ENCODE results near the gene MMP10.

Gene MMP10

DNA sequence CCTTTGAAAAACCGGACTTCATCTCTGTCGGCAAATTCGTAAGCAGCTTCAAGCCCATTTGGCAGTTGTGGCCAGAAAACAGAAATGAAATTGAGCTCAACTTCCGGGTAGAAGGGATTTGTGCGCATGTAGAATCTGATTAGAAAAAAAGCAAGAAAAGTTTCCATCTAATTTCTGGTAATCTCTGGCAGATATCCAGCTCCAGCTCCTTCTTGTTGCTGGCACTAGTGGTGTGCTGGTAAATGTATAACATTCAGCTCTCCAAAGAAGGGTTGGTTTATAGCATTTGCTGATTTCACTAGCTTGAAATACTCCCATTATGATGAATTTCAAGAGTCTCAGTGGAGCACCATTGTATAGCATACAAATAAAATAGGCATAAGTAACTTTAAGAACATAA is 12.2 kb upstream of the MMP10 start:
- no peaks in the 10 kb centered on the region for H4K20me1 ChIP-seq
- H3K36me3 ChIP-seq: no peaks in the 10 kb centered on the region
- no peaks in the 10 kb centered on the region for H3K9me3 ChIP-seq (replicated peaks in 1 of 11)
- H3K27ac ChIP-seq: peak overlapping the region in 1 of 11 experiments; percentile 25; a peak in 1 of 22 replicates
- H3K4me1 ChIP-seq: peaks cover 0 to 55% (median 0%) of the 10 kb centered on the region in 10 experiments; a peak in 4 of 20 replicates
- H3K4me2 ChIP-seq: peak overlapping the region in 2 of 11 experiments; percentile 40 to 47; a peak in 2 of 22 replicates
- H3K27me3 ChIP-seq: no peaks in the 10 kb centered on the region
- no peak overlapping the region for H3K9ac ChIP-seq
- H3K4me3 ChIP-seq: no peak overlapping the region
- TF ChIP-seq Cebpa-rat (IDR thresholded peaks at IDR 0.05): no peak

DNA sequence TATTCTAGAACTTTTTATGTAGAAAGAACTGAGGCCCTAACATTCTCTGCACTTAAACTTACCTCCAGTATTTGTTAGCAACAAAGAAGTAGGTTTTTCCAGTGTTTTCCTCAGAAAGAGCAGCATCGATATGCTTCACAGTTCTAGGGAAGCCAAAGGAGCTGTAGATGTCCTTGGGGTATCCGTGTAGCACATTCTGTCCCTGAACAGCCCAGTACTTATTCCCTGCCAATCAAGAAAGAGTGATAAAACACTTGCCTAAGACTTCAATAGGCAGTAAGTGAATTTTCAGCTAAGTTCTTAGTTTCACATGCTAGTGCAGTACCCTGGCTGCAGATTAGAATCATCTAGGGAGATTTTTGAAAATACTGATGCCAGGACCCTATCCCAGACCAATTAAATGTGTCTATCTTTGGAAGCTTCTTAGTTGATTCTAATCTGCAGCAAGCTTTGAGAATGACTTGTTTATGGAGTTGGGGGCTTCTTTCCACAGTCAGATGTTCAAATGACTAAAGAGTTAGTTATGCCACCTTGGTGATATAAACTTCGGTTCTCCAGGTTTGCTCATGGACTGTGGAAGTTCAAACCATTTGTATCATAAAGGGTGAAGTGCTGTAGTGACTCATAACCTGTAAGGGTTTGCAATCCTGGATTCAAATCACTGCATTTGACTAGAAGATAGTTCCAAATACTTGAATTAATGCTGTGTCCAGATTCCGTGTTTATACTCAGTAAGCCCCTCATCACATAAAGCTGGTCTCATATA is 11.0 kb upstream of the MMP10 start:
- Histone ChIP-seq H3K27me3 (no peaks in the 10 kb centered on the region), H4K20me1 (no peaks in the 10 kb centered on the region), H3K4me2 (peak overlapping the region in 1 of 11 experiments; percentile 34; a peak in 2 of 22 replicates), H3K9ac (no peak overlapping the region), H3K27ac (no peak overlapping the region), H3K36me3 (no peaks in the 10 kb centered on the region), H3K4me1 (peaks cover 0 to 56% (median 0%) of the 10 kb centered on the region in 10 experiments; a peak in 5 of 20 replicates), H3K9me3 (replicated peaks in 1 of 11) (no peaks in the 10 kb centered on the region), H3K4me3 (no peak overlapping the region)
- no peak for TF ChIP-seq Cebpa-rat (IDR thresholded peaks at IDR 0.05)

DNA sequence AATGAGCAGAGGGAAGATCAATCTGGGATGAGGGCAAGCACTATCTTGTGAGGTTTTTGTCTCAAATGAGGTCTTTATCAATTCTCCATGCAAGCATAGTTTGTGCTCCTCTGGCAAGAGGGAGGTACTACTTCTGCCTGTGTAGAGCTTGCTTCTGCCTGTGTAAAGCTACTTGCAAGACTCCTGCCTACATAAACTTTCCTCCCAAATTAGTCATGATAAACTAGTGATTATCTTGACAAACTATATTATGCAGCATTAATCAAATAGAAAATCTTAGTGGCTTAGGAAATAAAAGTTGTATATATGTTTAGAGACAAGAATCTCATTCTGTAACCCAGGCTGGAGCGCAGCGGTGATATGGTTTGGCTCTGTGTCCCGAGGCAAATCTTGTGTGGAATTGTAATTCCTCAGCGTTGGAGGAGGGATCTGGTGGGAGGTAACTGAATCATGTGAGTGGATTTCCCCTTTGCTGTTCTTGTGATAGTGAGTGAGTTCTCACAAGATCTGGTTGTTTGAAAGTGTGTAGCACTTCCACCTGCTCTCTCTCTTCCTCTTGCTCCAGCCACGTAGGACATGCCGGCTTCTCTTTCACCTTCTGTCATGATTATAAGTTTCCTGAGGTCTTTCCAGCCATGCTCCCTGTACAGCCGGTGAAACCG is 8.0 kb upstream of the MMP10 start:
- Histone ChIP-seq H3K27me3 (no peaks in the 10 kb centered on the region), H3K27ac (no peak overlapping the region), H3K9me3 (replicated peaks in 1 of 11) (no peaks in the 10 kb centered on the region), H4K20me1 (no peaks in the 10 kb centered on the region), H3K4me3 (no peak overlapping the region), H3K36me3 (no peaks in the 10 kb centered on the region), H3K9ac (no peak overlapping the region), H3K4me2 (peak overlapping the region in 2 of 11 experiments; percentile 4 to 15; a peak in 2 of 22 replicates), H3K4me1 (peaks cover 0 to 53% (median 0%) of the 10 kb centered on the region in 10 experiments; a peak in 5 of 20 replicates)
- TF ChIP-seq Cebpa-rat (IDR thresholded peaks at IDR 0.05): no peak

DNA sequence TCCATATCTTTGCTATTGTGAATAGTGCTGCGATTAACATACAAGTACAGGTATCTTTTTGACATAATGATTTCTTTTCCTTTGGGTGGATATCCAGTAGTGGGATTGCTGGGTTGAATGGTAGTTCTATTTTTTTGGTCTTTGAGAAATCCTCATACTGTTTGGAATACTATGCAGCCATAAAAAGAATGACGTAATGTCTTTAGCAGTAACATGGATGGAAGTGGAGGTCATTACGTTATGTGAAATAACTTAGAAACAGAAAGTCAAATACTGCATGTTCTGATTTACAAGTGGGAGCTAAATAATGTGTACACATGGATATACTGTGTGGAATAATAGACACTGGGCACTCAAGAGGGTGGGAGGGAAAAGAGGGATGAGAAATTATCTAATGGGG is 4.0 kb upstream of the MMP10 start:
- no peak overlapping the region for H3K27ac ChIP-seq
- H4K20me1 ChIP-seq: no peaks in the 10 kb centered on the region
- no peaks in the 10 kb centered on the region for H3K36me3 ChIP-seq
- no peaks in the 10 kb centered on the region for H3K27me3 ChIP-seq
- TF ChIP-seq Cebpa-rat (IDR thresholded peaks at IDR 0.05): 0 out of 22 replicates have a peak, but pooled peaks of 1 of the 11 experiments have one; percentile 8
- peaks cover 0 to 49% (median 0%) of the 10 kb centered on the region in 10 experiments; a peak in 5 of 20 replicates for H3K4me1 ChIP-seq
- H3K9me3 ChIP-seq (replicated peaks in 1 of 11): no peaks in the 10 kb centered on the region
- H3K4me2 ChIP-seq: no peak overlapping the region
- H3K9ac ChIP-seq: no peak overlapping the region
- H3K4me3 ChIP-seq: no peak overlapping the region

DNA sequence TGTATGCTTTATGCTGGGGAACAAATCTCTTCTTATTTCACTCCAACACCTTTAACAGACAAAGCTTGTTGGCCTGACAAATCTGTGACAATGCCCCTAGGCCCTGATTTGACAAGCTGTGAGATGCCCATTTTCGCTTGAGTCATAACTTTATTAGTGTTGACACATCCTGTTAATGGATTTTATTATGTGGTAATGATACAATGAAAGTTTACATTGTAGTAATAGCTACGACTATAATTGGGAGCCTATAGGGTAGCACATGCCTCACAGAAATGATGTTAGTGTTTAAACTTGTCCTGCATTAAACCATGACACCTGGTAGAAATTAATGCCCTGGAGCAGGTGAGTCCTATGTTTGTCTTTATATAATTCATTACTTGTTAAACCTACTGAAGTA is 3.3 kb upstream of the MMP10 start:
- Histone ChIP-seq H3K27ac (no peak overlapping the region), H3K27me3 (no peaks in the 10 kb centered on the region), H3K4me3 (no peak overlapping the region), H3K4me2 (no peak overlapping the region), H4K20me1 (no peaks in the 10 kb centered on the region), H3K9me3 (replicated peaks in 1 of 11) (no peaks in the 10 kb centered on the region), H3K9ac (no peak overlapping the region), H3K36me3 (no peaks in the 10 kb centered on the region), H3K4me1 (peaks cover 0 to 42% (median 0%) of the 10 kb centered on the region in 10 experiments; a peak in 5 of 20 replicates)
- no peak for TF ChIP-seq Cebpa-rat (IDR thresholded peaks at IDR 0.05)

DNA sequence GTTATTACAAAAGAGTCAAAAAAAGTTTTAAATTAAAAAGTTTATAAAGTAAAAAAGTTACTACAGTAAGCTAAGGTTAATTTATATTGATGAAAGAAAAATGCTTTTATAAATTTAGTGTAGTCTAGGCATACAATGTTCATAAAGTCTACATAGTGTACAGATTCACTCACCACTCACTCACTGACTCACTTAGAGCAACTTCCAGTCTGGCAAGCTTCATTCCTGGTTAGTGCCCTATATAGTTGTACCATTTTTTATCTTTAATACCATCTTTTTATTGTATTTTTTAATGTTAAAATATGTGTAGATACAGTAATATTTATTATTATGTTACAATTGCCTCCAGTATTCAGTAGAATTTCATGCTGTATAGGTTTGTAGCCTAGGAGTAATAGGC is 2.6 kb upstream of the MMP10 start:
- Histone ChIP-seq H3K9me3 (replicated peaks in 1 of 11) (no peaks in the 10 kb centered on the region), H3K27me3 (no peaks in the 10 kb centered on the region), H3K9ac (no peak overlapping the region), H3K4me3 (no peak overlapping the region), H3K27ac (no peak overlapping the region), H4K20me1 (no peaks in the 10 kb centered on the region), H3K4me1 (peaks cover 0 to 38% (median 0%) of the 10 kb centered on the region in 10 experiments; a peak in 5 of 20 replicates), H3K36me3 (no peaks in the 10 kb centered on the region), H3K4me2 (no peak overlapping the region)
- no peak for TF ChIP-seq Cebpa-rat (IDR thresholded peaks at IDR 0.05)

DNA sequence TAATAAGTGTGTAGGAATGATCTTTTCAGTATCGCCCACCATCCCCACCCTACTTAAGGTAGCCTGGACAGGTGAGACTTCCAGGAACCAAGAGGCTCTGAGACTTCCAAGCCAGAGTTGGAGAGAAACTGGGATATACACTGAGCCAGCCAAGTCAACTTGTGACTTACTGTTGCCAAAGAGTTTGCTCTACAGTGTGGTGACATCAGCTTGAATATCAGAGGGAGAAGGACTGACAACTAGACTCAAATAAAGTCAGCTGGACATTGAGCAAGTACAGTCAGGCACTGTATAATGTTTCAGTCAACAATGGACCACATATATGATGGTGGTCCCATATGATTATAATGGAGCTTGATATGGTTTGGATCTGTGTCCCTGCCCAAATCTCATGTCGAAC is 1.2 kb upstream of the MMP10 start:
- Histone ChIP-seq H3K4me1 (peaks cover 0 to 33% (median 0%) of the 10 kb centered on the region in 10 experiments; a peak in 5 of 20 replicates), H3K36me3 (no peaks in the 10 kb centered on the region), H3K9ac (no peak overlapping the region), H3K9me3 (replicated peaks in 1 of 11) (no peaks in the 10 kb centered on the region), H4K20me1 (no peaks in the 10 kb centered on the region; a peak in 1 of 22 replicates), H3K27me3 (no peaks in the 10 kb centered on the region), H3K4me3 (no peak overlapping the region), H3K4me2 (no peak overlapping the region), H3K27ac (no peak overlapping the region)
- TF ChIP-seq Cebpa-rat (IDR thresholded peaks at IDR 0.05): no peak

DNA sequence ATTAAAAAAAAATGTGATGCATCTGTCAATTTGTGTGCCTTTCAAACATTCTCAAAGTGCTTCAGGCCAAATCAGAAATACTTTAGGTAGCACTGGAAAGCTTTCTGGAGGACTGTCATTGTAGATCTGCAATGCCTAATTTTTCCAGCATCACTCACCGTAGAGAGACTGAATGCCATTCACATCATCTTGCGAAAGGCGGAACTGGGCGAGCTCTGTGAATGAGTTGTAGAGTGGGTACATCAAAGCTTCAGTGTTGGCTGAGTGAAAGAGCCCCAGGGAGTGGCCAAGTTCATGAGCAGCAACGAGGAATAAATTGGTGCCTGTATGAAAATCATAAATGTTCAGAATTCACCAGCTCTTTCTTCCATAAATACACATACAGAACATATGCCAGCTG is 4.0 kb downstream of the MMP10 start:
- H3K9me3 ChIP-seq (replicated peaks in 1 of 11): no peaks in the 10 kb centered on the region

DNA sequence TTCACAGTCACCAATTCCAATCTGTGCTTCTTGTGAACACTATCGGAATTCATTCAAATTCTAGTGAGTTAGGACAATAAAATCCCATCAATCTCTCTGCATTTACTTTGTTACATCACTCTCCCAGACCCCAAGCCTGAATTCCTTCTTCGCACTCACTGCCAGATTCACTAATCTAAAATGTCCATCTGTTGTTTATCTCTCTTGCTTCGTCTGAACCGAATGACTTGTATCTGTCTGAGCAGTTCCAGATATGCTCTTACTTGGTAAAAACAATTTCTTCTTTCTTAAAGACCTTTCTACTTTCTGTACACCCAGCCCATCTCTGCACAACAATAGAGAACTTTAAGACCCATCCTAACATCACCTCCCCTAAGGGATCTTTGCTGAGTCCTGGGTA is 7.0 kb downstream of the MMP10 start:
- Histone ChIP-seq H3K4me1 (0 out of 20 replicates have a peak, but pooled peaks cover 0 to 8% (median 0%) of the 10 kb centered on the region in 10 experiments), H3K36me3 (no peaks in the 10 kb centered on the region), H3K27ac (no peak overlapping the region), H3K9me3 (replicated peaks in 1 of 11) (no peaks in the 10 kb centered on the region; a peak in 1 of 22 replicates), H3K4me3 (no peak overlapping the region), H3K27me3 (no peaks in the 10 kb centered on the region), H3K4me2 (no peak overlapping the region), H4K20me1 (no peaks in the 10 kb centered on the region; a peak in 1 of 22 replicates), H3K9ac (no peak overlapping the region)
- no peak for TF ChIP-seq Cebpa-rat (IDR thresholded peaks at IDR 0.05)

More for the DNA sequence above, 4.0 kb downstream of the MMP10 start:
- H3K4me3 ChIP-seq: no peak overlapping the region
- no peaks in the 10 kb centered on the region for H3K36me3 ChIP-seq
- 0 out of 22 replicates have a peak overlapping the region, but pooled peaks of 1 of the 11 experiments have one; percentile 0 for H3K4me2 ChIP-seq
- TF ChIP-seq Cebpa-rat (IDR thresholded peaks at IDR 0.05): no peak
- no peaks in the 10 kb centered on the region; a peak in 1 of 22 replicates for H4K20me1 ChIP-seq
- H3K27me3 ChIP-seq: no peaks in the 10 kb centered on the region
- H3K9ac ChIP-seq: no peak overlapping the region
- peaks cover 0 to 13% (median 0%) of the 10 kb centered on the region in 10 experiments; a peak in 4 of 20 replicates for H3K4me1 ChIP-seq
- no peak overlapping the region for H3K27ac ChIP-seq
